Stimulated activated naive CD8-positive, alpha-beta T cell treated with anti-CD3 and anti-CD28 coated beads, Interleukin-15, amount 100 ng/mL, for 72 hours (primary cell): ENCODE measurements around the gene SATB2.

Experiments
- ATAC-seq: fragments of 150-1000 bp; cut with Tn5 transposase; 2 replicates; pipeline ENCODE4 v1.10.0; 2021; ENCODE audit warnings: mild to moderate bottlenecking, moderate library complexity
- DNase-seq, 2 donors: peaks; one replicate each; pipeline ENCODE4 v3.0.0; 2021 to 2022
- H3K27ac Mint-ChIP-seq, 2 donors: one replicate each; pipeline ENCODE4 v1.8.0; 2022; ENCODE audit warnings: mild to moderate bottlenecking in 2 of 2, mixed read lengths in 2 of 2, moderate library complexity in 2 of 2
- H3K27me3 Mint-ChIP-seq: one replicate; pipeline ENCODE4 v1.8.0; 2022; ENCODE audit warnings: mixed read lengths
- H3K4me1 Mint-ChIP-seq: one replicate; pipeline ENCODE4 v1.8.0; 2022; ENCODE audit warnings: mild to moderate bottlenecking, mixed read lengths
- H3K4me3 Mint-ChIP-seq, 2 donors: one replicate each; pipeline ENCODE4 v1.8.0; 2022; ENCODE audit warnings: mild to moderate bottlenecking in 2 of 2, mixed read lengths in 2 of 2, moderate library complexity in 1 of 2
- H3K9me3 Mint-ChIP-seq, 2 donors: one replicate each; pipeline ENCODE4 v1.8.0; 2022; ENCODE audit warnings: mixed read lengths in 2 of 2

Gene SATB2

GRCh38 chr2:199409759-199410529, 47.8 kb downstream of the SATB2 start:
- peaks cover 16% of the 10 kb centered on the region for H3K27me3 Mint-ChIP-seq
- H3K27ac Mint-ChIP-seq, result no peak overlapping the region
- no peaks in the 10 kb centered on the region for H3K9me3 Mint-ChIP-seq
- no peak overlapping the region for H3K4me3 Mint-ChIP-seq
- ATAC-seq (no peak), DNase-seq (no peak)
- no peaks in the 10 kb centered on the region for H3K4me1 Mint-ChIP-seq

- Mint-ChIP-seq H3K9me3 (no peaks in the 10 kb centered on the region), H3K4me3 (no peak overlapping the region), H3K4me1 (no peaks in the 10 kb centered on the region), H3K27ac (no peak overlapping the region), H3K27me3 (no peaks in the 10 kb centered on the region)
- DNase-seq (no peak), ATAC-seq (no peak)
These were observed 50.3 kb downstream of the SATB2 start for GRCh38 chr2:199407421-199407820.

GRCh38 chr2:199405241-199405640, 52.5 kb downstream of the SATB2 start:
- H3K27ac Mint-ChIP-seq, result no peak overlapping the region
- ATAC-seq (no peak), DNase-seq (no peak)
- no peaks in the 10 kb centered on the region for H3K4me1 Mint-ChIP-seq
- no peaks in the 10 kb centered on the region for H3K27me3 Mint-ChIP-seq
- no peaks in the 10 kb centered on the region for H3K9me3 Mint-ChIP-seq
- no peak overlapping the region for H3K4me3 Mint-ChIP-seq

GRCh38 chr2:199404841-199405240, 52.9 kb downstream of the SATB2 start:
- no peak for DNase-seq
- Mint-ChIP-seq H3K9me3 (no peaks in the 10 kb centered on the region), H3K4me3 (no peak overlapping the region), H3K27ac (no peak overlapping the region), H3K27me3 (no peaks in the 10 kb centered on the region), H3K4me1 (no peaks in the 10 kb centered on the region)
- no peak for ATAC-seq

- no peak overlapping the region for H3K27ac Mint-ChIP-seq
- no peaks in the 10 kb centered on the region for H3K9me3 Mint-ChIP-seq
- H3K4me1 Mint-ChIP-seq, result no peaks in the 10 kb centered on the region
- ATAC-seq (no peak), DNase-seq (no peak)
- no peaks in the 10 kb centered on the region for H3K27me3 Mint-ChIP-seq
- H3K4me3 Mint-ChIP-seq, result no peak overlapping the region
These were observed 62.4 kb downstream of the SATB2 start for GRCh38 chr2:199395311-199395710.

- H3K9me3 Mint-ChIP-seq, result no peaks in the 10 kb centered on the region
- no peak for ATAC-seq
- H3K4me1 Mint-ChIP-seq, result no peaks in the 10 kb centered on the region
These were observed 65.4 kb downstream of the SATB2 start for GRCh38 chr2:199392363-199392762.

GRCh38 chr2:199388728-199389268, 68.9 kb downstream of the SATB2 start:
- ATAC-seq (no peak), DNase-seq (no peak)
- no peak overlapping the region for H3K4me3 Mint-ChIP-seq
- no peaks in the 10 kb centered on the region for H3K9me3 Mint-ChIP-seq
- H3K27ac Mint-ChIP-seq, result no peak overlapping the region
- no peaks in the 10 kb centered on the region for H3K4me1 Mint-ChIP-seq
- H3K27me3 Mint-ChIP-seq, result peaks cover 34% of the 10 kb centered on the region

More at GRCh38 chr2:199392363-199392762, 65.4 kb downstream of the SATB2 start:
- Mint-ChIP-seq H3K4me3 (no peak overlapping the region), H3K27ac (no peak overlapping the region), H3K27me3 (no peaks in the 10 kb centered on the region)
- no peak for DNase-seq

- DNase-seq (no peak), ATAC-seq (no peak)
- Mint-ChIP-seq H3K9me3 (no peaks in the 10 kb centered on the region), H3K27me3 (peaks cover 60% of the 10 kb centered on the region), H3K4me1 (no peaks in the 10 kb centered on the region), H3K27ac (no peak overlapping the region), H3K4me3 (no peak overlapping the region)
These were observed 73.7 kb downstream of the SATB2 start for GRCh38 chr2:199384043-199384442.

GRCh38 chr2:199383021-199383420, 74.7 kb downstream of the SATB2 start:
- Mint-ChIP-seq H3K4me3 (no peak overlapping the region), H3K27ac (no peak overlapping the region), H3K27me3 (peaks cover 60% of the 10 kb centered on the region), H3K9me3 (no peaks in the 10 kb centered on the region), H3K4me1 (no peaks in the 10 kb centered on the region)
- no peak for ATAC-seq
- DNase-seq, result no peak

GRCh38 chr2:199382091-199382490, 75.6 kb downstream of the SATB2 start:
- Mint-ChIP-seq H3K27me3 (peaks cover 59% of the 10 kb centered on the region), H3K4me3 (no peak overlapping the region), H3K27ac (no peak overlapping the region), H3K9me3 (no peaks in the 10 kb centered on the region), H3K4me1 (no peaks in the 10 kb centered on the region)
- DNase-seq (no peak), ATAC-seq (no peak)

- DNase-seq (no peak), ATAC-seq (no peak)
- H3K9me3 Mint-ChIP-seq, result no peaks in the 10 kb centered on the region
- no peaks in the 10 kb centered on the region for H3K4me1 Mint-ChIP-seq
- no peak overlapping the region for H3K4me3 Mint-ChIP-seq
- no peak overlapping the region for H3K27ac Mint-ChIP-seq
- peaks cover 54% of the 10 kb centered on the region for H3K27me3 Mint-ChIP-seq
These were observed 76.2 kb downstream of the SATB2 start for GRCh38 chr2:199381531-199381930.

- Mint-ChIP-seq H3K9me3 (no peaks in the 10 kb centered on the region), H3K4me1 (no peaks in the 10 kb centered on the region), H3K27ac (no peak overlapping the region), H3K27me3 (peaks cover 40% of the 10 kb centered on the region), H3K4me3 (no peak overlapping the region)
- ATAC-seq (no peak), DNase-seq (no peak)
These were observed 78.6 kb downstream of the SATB2 start for GRCh38 chr2:199378948-199379650.

GRCh38 chr2:199370150-199370780, 87.5 kb downstream of the SATB2 start:
- Mint-ChIP-seq H3K27ac (no peak overlapping the region), H3K27me3 (peaks cover 44% of the 10 kb centered on the region), H3K4me1 (no peaks in the 10 kb centered on the region), H3K9me3 (no peaks in the 10 kb centered on the region), H3K4me3 (no peak overlapping the region)
- DNase-seq (no peak), ATAC-seq (no peak)

- no peak overlapping the region for H3K4me3 Mint-ChIP-seq
- no peaks in the 10 kb centered on the region for H3K4me1 Mint-ChIP-seq
- H3K27me3 Mint-ChIP-seq, result peaks cover 31% of the 10 kb centered on the region
- ATAC-seq, result no peak
- DNase-seq, result no peak
- peaks cover 0 to 1% of the 10 kb centered on the region in 2 donors for H3K9me3 Mint-ChIP-seq
- no peak overlapping the region for H3K27ac Mint-ChIP-seq
These were observed 91.3 kb downstream of the SATB2 start for GRCh38 chr2:199366406-199366805.

- Mint-ChIP-seq H3K27ac (no peak overlapping the region), H3K27me3 (peaks cover 40% of the 10 kb centered on the region), H3K4me3 (no peak overlapping the region), H3K9me3 (peaks cover 0 to 7% of the 10 kb centered on the region in 2 donors), H3K4me1 (no peaks in the 10 kb centered on the region)
- ATAC-seq (no peak), DNase-seq (no peak)
These were observed 93.6 kb downstream of the SATB2 start for GRCh38 chr2:199364153-199364552.

GRCh38 chr2:199356412-199356811, 101.3 kb downstream of the SATB2 start:
- Mint-ChIP-seq H3K27me3 (peaks cover 10% of the 10 kb centered on the region), H3K27ac (no peak overlapping the region), H3K9me3 (peaks cover 0 to 6% of the 10 kb centered on the region in 2 donors), H3K4me3 (no peak overlapping the region), H3K4me1 (no peaks in the 10 kb centered on the region)
- DNase-seq (no peak), ATAC-seq (no peak)
